Keratinocyte (primary cell): ENCODE results near the gene ALDH3A2.

Experiments
- CTCF ChIP-seq, 3 experiments: IDR thresholded peaks in 1 of 3; conservative IDR thresholded peaks in 1 of 3; optimal IDR thresholded peaks in 1 of 3; 2 replicates in 2 of 3; 3 replicates in 1 of 3; pipeline versions ENCODE3 to v1.5.1; 2011; ENCODE audit warnings: low read length in 3 of 3, mild to moderate bottlenecking in 3 of 3, moderate library complexity in 2 of 3, control low read depth in 1 of 3, inconsistent platforms in 1 of 3; ENCODE audit not compliant: insufficient read depth in 2 of 3; ENCODE audit errors: extremely low read depth in 1 of 3
- EZH2 ChIP-seq: IDR thresholded peaks from one replicate; pipeline ENCODE4 v1.6.1; 2012; ENCODE audit warnings: inconsistent platforms, mild to moderate bottlenecking, low read length, moderate library complexity

GRCh38 chr17:19649274-19649541, 657 bp downstream of the ALDH3A2 start:
- no peak for TF ChIP-seq CTCF (optimal IDR thresholded peaks at IDR 0.05 in 1 of 3, IDR thresholded peaks at IDR 0.05 in 1 of 3, conservative IDR thresholded peaks at IDR 0.05 in 1 of 3; ENCODE audit: extremely low read depth in 1 of 3, insufficient read depth in 2 of 3, low read length in 3 of 3)
- TF ChIP-seq EZH2 = no peak
